Thoracic aorta (tissue), 2 donors: ENCODE data around the gene GMPR2. TPM values are rescaled to one million over a fixed set of nuclear protein-coding genes. Genes with fewer than 3 reads are reported as not detected.

ENCODE experiments used
- ATAC-seq: fragments of 150-250 bp; one replicate; pipeline ENCODE4 v1.8.0; 2017; ENCODE audit warnings: low read depth; ENCODE audit not compliant: insufficient number of reproducible peaks, low FRiP score
- DNase-seq: peaks from one replicate; pipeline ENCODE4 v3.0.0-alpha.2; 2020; ENCODE audit warnings: low spot score
- H3K27ac ChIP-seq, 2 donors: fragments of 200-600 bp; sonication (generic); 1 replicate in 1 of 2; 2 replicates in 1 of 2; pipeline ENCODE4 v1.5.1; 2016; ENCODE audit warnings: mild to moderate bottlenecking in 2 of 2, moderate library complexity in 2 of 2
- H3K27me3 ChIP-seq: fragments of 200-600 bp; sonication (generic); replicated peaks from 2 replicates; pipeline ENCODE4 v1.6.0; 2016; ENCODE audit warnings: mild to moderate bottlenecking; ENCODE audit not compliant: insufficient read depth
- H3K36me3 ChIP-seq: fragments of 200-600 bp; sonication (generic); one replicate; pipeline ENCODE4 v1.5.1; 2016
- H3K4me1 ChIP-seq, 2 donors: fragments of 200-600 bp; sonication (generic); 1 replicate in 1 of 2; 2 replicates in 1 of 2; pipeline versions ENCODE4 v1.5.1 to v1.6.0; 2016; ENCODE audit warnings: low read depth in 2 of 2, mild to moderate bottlenecking in 1 of 2; ENCODE audit not compliant: control insufficient read depth in 1 of 2
- H3K4me3 ChIP-seq: fragments of 200-600 bp; sonication (generic); 2 replicates; pipeline ENCODE4 v1.5.1; 2016; ENCODE audit warnings: mild to moderate bottlenecking
- H3K9me3 ChIP-seq: fragments of 200-600 bp; sonication (generic); 2 replicates; pipeline ENCODE4 v1.5.1; 2016
- total RNA-seq, 2 donors: library from RNA; depleted of rRNA; stranded (reverse); fragments of >200 nt; gene quantifications; one replicate each; pipeline versions ENCODE4 v1.1.0 to v1.2.3, GENCODE V29; 2016
- TF ChIP-seq, protein P1 (sequence below): fragments of 200-600 bp; sonication (generic); IDR thresholded peaks from one replicate; pipeline ENCODE4 v1.5.1; 2019; ENCODE audit warnings: antibody characterized with exemption

The GMPR2 gene
- total RNA-seq, 2 donors from 2014 or later = 39.2 to 51.3 TPM

DNA sequence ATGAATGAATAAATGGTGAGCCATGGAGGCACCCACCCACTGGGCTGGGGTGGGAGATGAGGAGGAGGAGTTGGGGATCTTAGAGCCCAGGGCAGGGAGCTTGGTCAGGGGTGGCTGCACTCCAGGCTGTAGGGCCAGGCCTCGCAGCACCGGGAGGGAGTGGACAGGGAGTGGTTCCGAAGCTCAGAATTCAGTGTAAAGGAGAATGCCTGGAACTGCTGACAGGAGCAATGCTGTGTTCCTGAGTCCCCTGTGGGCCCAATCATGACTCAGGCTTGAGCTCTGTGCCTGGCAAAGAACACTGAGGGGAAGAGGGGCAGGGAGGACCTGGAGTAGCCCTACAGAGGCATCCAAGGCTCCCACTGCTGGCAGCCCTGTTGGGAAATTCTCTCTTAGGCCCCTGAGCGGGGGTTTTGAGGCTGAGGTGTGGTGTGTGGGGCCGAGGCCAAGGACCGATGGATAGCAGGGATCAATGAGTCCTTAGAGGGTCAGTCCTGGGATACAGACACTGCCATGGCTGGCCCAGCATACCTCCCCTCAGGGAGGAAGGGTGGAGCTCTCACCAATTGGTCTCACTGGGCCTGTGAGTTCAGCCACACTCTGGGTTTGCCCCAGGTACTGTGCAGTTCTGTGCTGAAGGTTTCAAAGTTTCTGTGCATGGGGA lies 48.2 kb downstream of the GMPR2 start:
- H3K4me3 ChIP-seq = no peak overlapping the region
- no peak overlapping the region for H3K27ac ChIP-seq
- H3K4me1 ChIP-seq = no peaks in the 10 kb centered on the region
- ATAC-seq = no peak
- DNase-seq = no peak
- TF ChIP-seq, protein P1, sequence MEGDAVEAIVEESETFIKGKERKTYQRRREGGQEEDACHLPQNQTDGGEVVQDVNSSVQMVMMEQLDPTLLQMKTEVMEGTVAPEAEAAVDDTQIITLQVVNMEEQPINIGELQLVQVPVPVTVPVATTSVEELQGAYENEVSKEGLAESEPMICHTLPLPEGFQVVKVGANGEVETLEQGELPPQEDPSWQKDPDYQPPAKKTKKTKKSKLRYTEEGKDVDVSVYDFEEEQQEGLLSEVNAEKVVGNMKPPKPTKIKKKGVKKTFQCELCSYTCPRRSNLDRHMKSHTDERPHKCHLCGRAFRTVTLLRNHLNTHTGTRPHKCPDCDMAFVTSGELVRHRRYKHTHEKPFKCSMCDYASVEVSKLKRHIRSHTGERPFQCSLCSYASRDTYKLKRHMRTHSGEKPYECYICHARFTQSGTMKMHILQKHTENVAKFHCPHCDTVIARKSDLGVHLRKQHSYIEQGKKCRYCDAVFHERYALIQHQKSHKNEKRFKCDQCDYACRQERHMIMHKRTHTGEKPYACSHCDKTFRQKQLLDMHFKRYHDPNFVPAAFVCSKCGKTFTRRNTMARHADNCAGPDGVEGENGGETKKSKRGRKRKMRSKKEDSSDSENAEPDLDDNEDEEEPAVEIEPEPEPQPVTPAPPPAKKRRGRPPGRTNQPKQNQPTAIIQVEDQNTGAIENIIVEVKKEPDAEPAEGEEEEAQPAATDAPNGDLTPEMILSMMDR = no peak
- no peaks in the 10 kb centered on the region for H3K27me3 ChIP-seq
- no peaks in the 10 kb centered on the region for H3K36me3 ChIP-seq
- no peaks in the 10 kb centered on the region for H3K9me3 ChIP-seq

DNA sequence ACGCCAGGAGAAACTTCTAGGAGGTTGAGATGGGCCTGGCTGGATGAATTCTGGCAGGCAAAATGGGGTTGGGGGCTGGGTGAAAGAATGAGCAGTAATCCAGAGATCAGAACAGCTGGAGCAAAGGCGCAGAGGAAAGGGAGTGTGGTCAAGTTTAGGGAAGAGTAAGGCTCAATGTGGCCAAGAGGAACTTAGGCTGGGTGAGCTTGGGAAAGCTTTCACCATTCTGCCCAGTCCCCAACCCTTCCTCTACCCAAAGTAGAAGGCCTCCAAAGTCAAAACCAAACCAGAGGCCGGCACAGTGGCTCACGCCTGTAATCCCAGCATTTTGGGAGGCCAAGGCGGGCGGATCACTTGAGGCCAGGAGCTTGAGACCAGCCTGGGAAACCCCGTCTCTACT lies 48.9 kb downstream of the GMPR2 start:
- H3K27ac ChIP-seq = no peak overlapping the region
- H3K36me3 ChIP-seq = no peaks in the 10 kb centered on the region
- H3K4me3 ChIP-seq = no peak overlapping the region
- TF ChIP-seq, protein P1 = no peak
- ATAC-seq (no peak), DNase-seq (no peak)
- no peaks in the 10 kb centered on the region for H3K9me3 ChIP-seq
- no peaks in the 10 kb centered on the region for H3K27me3 ChIP-seq
- H3K4me1 ChIP-seq = no peaks in the 10 kb centered on the region

DNA sequence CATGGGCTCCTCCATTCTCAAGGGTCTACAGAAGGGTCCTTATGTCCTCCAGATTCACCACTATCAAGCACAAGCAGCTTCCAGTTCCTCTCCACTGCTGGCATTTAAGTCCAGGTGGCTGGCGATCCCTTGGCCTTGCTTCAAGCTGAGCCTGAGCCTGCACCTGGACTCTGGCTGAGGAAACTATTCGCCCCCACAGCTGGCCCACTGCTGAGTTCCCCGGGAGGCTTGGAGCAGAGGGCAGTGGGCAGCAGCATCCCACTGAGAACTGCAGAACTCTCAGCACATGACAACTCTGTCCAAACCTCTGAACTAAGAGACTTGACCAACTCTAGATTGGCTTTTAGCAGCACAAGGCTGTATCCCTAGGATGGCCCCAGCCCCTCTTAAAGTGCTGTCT lies 50.0 kb downstream of the GMPR2 start:
- H3K36me3 ChIP-seq = no peaks in the 10 kb centered on the region
- no peak for DNase-seq
- H3K27ac ChIP-seq = no peak overlapping the region
- no peaks in the 10 kb centered on the region for H3K9me3 ChIP-seq
- H3K4me3 ChIP-seq = no peak overlapping the region
- no peaks in the 10 kb centered on the region for H3K4me1 ChIP-seq
- no peak for ATAC-seq
- H3K27me3 ChIP-seq = no peaks in the 10 kb centered on the region
- TF ChIP-seq, protein P1 = no peak

GRCh38 chr14:24283796-24284460 lies 51.2 kb downstream of the GMPR2 start:
- H3K4me1 ChIP-seq = no peaks in the 10 kb centered on the region
- H3K36me3 ChIP-seq = no peaks in the 10 kb centered on the region
- TF ChIP-seq, protein P1 = no peak
- H3K4me3 ChIP-seq = no peak overlapping the region
- H3K9me3 ChIP-seq = no peaks in the 10 kb centered on the region
- DNase-seq (no peak), ATAC-seq (no peak)
- H3K27ac ChIP-seq = no peak overlapping the region
- H3K27me3 ChIP-seq = no peaks in the 10 kb centered on the region

DNA sequence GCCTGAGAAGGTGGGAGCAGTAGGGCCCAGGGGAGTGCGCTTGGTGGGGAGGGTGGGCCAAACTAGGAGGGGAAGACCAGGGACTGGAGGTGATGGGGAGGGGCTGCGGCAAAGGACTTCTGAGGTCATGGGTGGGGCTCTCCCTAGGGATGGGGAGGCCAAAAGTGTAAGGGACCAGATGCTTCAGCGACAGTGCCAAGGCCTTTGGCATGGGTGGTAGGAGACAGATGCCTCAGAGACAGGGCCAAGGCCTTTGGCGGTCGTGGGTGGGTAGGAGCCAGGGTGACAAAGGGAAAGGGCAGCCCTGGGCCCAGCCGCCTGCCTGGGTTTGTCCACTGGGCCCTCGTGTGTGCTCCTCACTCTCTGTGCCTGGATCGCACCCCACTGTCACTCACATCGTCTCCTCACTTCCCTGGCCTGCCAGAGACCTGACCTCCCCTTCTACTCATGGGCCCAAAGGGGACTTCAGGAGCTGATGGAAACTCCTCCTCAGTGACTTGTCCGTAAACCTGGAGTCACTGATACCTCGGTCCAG lies 51.8 kb downstream of the GMPR2 start:
- Histone ChIP-seq H3K4me1 (no peaks in the 10 kb centered on the region), H3K27ac (no peak overlapping the region), H3K36me3 (peaks cover 4% of the 10 kb centered on the region), H3K4me3 (no peak overlapping the region), H3K27me3 (no peaks in the 10 kb centered on the region), H3K9me3 (no peaks in the 10 kb centered on the region)
- TF ChIP-seq, protein P1 = no peak
- ATAC-seq = no peak
- DNase-seq = no peak
